ENCODE results near the gene CCL18. TPM values are rescaled to one million over a fixed set of nuclear protein-coding genes. Genes with fewer than 3 reads are reported as not detected.

Gene CCL18
- total RNA-seq, 6 experiments from 2014 or later = not detected

DNA sequence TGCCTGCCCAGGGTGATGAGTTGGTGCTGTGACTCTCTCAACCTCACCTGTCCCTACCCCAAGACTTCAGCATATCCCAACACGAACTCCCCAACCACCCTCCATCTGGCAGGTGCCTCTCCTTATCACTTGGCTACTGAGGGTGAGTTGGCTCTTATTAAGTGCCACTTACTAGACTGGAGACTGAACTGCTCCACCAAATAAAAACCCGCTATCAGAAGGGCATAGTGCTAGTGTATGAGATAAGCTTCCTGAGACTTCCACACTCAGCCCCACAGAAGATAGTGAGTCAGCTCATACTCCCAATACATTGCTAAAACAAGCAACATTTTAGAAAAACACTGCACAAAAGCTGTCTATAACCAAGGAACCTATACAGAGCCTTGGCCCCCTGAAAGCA, 16.0 kb upstream of the CCL18 start:
- Mint-ChIP-seq H3K27me3 (ENCODE audit: insufficient read depth) (no peaks in the 10 kb centered on the region; the same call in 1 of the 2 replicates), H3K4me3 (no peak overlapping the region), H3K4me1 (ENCODE audit: low read depth) (no peaks in the 10 kb centered on the region), H3K27ac (no peak overlapping the region), H3K9me3 (peaks cover 32% of the 10 kb centered on the region), H3K36me3 (ENCODE audit: low read depth) (no peaks in the 10 kb centered on the region)
- TF ChIP-seq, protein P1, sequence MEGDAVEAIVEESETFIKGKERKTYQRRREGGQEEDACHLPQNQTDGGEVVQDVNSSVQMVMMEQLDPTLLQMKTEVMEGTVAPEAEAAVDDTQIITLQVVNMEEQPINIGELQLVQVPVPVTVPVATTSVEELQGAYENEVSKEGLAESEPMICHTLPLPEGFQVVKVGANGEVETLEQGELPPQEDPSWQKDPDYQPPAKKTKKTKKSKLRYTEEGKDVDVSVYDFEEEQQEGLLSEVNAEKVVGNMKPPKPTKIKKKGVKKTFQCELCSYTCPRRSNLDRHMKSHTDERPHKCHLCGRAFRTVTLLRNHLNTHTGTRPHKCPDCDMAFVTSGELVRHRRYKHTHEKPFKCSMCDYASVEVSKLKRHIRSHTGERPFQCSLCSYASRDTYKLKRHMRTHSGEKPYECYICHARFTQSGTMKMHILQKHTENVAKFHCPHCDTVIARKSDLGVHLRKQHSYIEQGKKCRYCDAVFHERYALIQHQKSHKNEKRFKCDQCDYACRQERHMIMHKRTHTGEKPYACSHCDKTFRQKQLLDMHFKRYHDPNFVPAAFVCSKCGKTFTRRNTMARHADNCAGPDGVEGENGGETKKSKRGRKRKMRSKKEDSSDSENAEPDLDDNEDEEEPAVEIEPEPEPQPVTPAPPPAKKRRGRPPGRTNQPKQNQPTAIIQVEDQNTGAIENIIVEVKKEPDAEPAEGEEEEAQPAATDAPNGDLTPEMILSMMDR (IDR thresholded peaks at IDR 0.05) = no peak
- no peak for DNase-seq

DNA sequence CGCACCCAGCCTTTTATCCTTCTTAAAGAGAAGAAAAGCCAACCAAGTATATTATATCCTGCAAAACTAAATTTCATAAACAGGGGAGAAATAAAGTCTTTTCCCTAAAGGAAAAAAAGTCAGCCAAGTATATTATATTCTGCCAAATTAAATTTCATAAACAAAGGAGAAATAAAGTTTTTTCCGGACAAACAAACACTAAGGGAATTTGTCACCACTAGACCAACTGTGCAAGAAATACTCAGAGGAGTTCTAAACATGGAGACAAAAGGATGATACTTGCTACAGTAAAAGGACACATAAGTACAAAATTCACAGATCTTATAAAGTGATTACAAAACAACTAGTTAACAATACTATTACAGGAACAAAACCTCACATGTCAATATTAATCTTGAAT, 14.4 kb upstream of the CCL18 start:
- Mint-ChIP-seq H3K27me3 (ENCODE audit: insufficient read depth) (no peaks in the 10 kb centered on the region), H3K9me3 (peaks cover 32% of the 10 kb centered on the region), H3K4me1 (ENCODE audit: low read depth) (no peaks in the 10 kb centered on the region), H3K27ac (no peak overlapping the region), H3K4me3 (no peak overlapping the region), H3K36me3 (ENCODE audit: low read depth) (no peaks in the 10 kb centered on the region)
- TF ChIP-seq, protein P1 (IDR thresholded peaks at IDR 0.05) = no peak
- DNase-seq = no peak

DNA sequence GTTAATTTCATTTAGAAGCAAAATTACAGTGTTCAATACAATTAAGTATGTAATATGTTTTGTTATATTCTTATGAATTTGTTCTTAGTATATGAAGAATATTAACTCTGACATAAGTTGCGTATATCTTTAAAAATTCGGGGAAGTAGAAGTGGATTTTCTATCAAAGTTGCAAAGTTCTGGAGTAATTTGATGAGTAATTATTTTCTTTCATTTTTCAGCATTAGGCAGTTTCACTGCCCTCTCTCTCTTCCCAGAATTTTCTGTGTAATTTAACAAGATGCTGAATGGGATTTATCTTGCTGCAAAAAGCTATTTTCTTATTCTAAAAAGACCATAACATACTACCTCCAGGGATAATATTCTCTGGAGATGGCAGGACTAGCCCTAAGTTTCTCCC, 8.9 kb upstream of the CCL18 start:
- Mint-ChIP-seq H3K27me3 (ENCODE audit: insufficient read depth) (peaks cover 2% of the 10 kb centered on the region), H3K4me3 (no peak overlapping the region), H3K9me3 (peaks cover 28% of the 10 kb centered on the region), H3K36me3 (ENCODE audit: low read depth) (no peaks in the 10 kb centered on the region), H3K27ac (no peak overlapping the region), H3K4me1 (ENCODE audit: low read depth) (no peaks in the 10 kb centered on the region)
- TF ChIP-seq, protein P1 (IDR thresholded peaks at IDR 0.05) = no peak
- DNase-seq = no peak

DNA sequence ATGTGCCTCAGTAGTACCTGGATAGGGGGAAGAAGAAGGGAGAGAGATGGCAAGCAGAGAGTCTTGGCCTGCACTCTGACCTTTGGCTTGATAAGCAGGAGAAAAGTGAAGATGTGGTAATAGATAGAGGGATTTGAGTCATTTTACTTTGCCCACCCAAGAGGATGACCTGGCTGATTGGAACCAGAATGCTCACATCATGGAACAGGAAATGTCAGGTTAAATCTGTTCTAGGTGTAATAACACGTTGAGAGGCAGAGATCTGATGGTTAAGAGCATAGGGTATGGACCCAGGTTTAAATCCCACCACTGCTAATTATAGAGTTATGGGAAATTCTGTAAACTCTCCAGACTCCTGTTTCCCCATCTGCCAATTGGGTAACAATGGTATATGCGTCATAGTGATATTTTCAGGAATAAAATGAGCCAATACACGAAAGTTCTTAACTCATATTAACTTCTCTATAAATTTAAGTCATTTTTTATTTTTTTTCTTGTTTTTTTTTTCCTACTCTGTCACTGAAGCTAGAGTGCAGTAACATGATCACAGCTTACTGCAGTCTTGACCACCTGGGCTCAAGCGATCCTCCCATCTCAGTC, 8.1 kb upstream of the CCL18 start:
- Mint-ChIP-seq H3K27ac (no peak overlapping the region), H3K9me3 (peaks cover 23% of the 10 kb centered on the region), H3K4me1 (ENCODE audit: low read depth) (no peaks in the 10 kb centered on the region), H3K4me3 (no peak overlapping the region), H3K27me3 (ENCODE audit: insufficient read depth) (peaks cover 2% of the 10 kb centered on the region), H3K36me3 (ENCODE audit: low read depth) (no peaks in the 10 kb centered on the region)
- TF ChIP-seq, protein P1 (IDR thresholded peaks at IDR 0.05) = no peak
- no peak for DNase-seq

DNA sequence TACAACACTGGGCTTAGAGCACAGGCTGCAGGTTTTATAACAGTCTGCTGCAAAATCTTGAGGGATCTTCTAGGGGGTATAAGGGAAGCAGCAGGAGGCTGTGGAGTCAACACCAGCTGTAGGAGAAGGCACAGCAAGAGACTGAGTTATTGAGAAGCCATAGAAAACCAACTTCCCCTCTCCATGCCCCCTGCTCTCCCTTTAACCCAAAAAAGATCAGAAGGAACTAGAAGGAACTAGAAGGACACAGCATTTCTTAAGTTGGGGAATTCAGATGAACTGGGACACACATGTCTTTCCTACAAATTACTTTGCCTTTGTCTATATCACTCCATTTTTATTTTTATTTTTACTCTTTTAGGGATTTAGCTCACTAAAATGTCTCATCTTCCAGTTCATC, 6.2 kb upstream of the CCL18 start:
- Mint-ChIP-seq H3K36me3 (ENCODE audit: low read depth) (no peaks in the 10 kb centered on the region), H3K27ac (no peak overlapping the region), H3K27me3 (ENCODE audit: insufficient read depth) (peaks cover 2% of the 10 kb centered on the region), H3K4me3 (no peak overlapping the region), H3K4me1 (ENCODE audit: low read depth) (no peaks in the 10 kb centered on the region), H3K9me3 (peaks cover 26% of the 10 kb centered on the region)
- DNase-seq = no peak
- TF ChIP-seq, protein P1 (IDR thresholded peaks at IDR 0.05) = no peak

DNA sequence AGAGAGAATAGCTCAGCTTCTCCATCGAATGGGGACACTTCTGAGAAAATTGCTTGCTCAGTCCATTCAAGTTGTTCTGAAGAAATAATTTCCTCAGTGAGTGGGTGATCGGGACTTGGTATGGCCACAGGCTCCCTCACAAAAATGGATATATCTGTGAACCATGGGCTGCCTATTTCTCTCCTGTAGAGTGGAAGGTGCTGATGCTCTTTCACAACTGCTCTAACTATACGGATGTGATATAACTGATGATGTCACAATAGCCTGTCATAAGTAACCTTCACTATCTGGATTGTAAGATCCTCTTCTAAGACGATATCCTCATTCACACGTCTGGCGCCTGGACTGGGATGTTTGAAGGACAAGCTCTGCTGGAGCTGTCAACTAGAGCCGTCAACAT, 4.7 kb upstream of the CCL18 start:
- no peak for DNase-seq
- Mint-ChIP-seq H3K27ac (no peak overlapping the region), H3K27me3 (ENCODE audit: insufficient read depth) (peaks cover 2% of the 10 kb centered on the region), H3K9me3 (peaks cover 33% of the 10 kb centered on the region), H3K4me1 (ENCODE audit: low read depth) (no peaks in the 10 kb centered on the region), H3K4me3 (no peak overlapping the region), H3K36me3 (ENCODE audit: low read depth) (no peaks in the 10 kb centered on the region)
- TF ChIP-seq, protein P1 (IDR thresholded peaks at IDR 0.05) = no peak

Data from HFFc6 (cell line).